GM21528 (cell line): Measurements from ENCODE around the gene TMEM273.

Experiments
- ATAC-seq: cut with Tn5 transposase; IDR thresholded peaks from one replicate; pipeline ENCODE4 v1.9.1; 2021; ENCODE audit warnings: mild to moderate bottlenecking, moderate library complexity; ENCODE audit not compliant: unreplicated experiment, low FRiP score

The TMEM273 gene

DNA sequence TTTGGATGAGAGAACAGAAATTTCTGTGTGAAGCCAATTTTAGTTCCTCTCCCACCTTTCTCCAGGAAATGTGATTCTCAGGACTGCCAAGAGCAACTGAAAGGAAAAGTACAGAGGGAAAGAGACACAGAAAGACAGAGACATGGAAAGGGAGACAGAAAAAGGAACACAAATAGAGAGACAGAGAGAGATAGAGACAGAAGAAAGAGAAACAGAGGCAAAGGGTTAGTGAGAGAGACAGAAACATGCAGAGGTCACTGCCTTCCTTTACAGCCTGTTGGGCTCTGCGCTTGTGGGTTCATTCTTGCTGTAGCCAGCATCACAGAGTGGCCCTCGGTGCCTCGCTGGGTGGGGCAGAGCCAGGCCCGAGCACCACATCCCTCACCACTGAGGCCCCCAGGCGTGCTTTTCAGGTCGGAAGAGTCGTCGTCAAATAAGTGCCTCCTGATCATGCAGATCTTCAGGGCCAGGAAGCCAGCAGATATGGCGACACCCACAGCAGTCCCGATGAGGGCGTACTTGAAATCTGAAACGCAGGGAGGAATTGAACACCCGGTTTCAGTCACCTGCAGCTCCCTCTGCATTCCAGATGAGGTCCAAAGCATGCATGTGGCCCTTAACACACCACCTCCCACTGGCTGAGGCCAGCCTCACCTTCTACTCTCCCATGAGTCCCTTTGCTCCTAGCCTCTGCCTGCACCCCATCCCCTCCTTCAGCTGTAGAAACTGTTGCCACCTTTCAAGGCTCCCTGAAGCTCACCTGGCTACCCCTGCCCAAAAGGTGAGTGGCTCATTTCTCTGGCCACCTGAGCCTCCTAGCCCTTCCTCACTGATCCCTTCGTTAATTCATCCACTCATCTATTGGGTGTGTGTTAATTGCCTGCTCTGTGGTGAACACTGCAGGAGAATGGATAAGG lies 21.4 kb downstream of the TMEM273 start:
- ATAC-seq, result no peak

GRCh38 chr10:49165821-49166483 lies 22.2 kb downstream of the TMEM273 start:
- no peak for ATAC-seq

DNA sequence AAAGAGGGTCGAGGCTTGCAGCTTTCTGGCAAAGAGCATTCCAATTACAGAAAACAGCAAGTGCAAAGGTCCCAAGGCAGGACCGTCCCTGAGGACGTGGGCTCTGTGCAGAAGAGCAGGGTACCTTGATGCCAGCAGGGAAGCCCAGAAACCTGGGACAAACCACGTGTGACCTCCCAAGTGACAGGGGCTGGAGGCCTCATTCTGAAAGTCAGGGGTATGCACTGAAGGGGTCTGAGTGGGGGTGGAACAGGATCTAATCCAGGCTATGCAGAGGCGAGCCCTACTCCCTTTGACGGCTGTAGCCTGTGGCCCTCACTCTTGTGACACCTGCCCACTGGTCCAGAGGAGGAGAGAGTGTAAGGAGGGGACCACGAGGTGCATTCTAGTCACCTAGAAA lies 22.9 kb downstream of the TMEM273 start:
- ATAC-seq, result no peak

DNA sequence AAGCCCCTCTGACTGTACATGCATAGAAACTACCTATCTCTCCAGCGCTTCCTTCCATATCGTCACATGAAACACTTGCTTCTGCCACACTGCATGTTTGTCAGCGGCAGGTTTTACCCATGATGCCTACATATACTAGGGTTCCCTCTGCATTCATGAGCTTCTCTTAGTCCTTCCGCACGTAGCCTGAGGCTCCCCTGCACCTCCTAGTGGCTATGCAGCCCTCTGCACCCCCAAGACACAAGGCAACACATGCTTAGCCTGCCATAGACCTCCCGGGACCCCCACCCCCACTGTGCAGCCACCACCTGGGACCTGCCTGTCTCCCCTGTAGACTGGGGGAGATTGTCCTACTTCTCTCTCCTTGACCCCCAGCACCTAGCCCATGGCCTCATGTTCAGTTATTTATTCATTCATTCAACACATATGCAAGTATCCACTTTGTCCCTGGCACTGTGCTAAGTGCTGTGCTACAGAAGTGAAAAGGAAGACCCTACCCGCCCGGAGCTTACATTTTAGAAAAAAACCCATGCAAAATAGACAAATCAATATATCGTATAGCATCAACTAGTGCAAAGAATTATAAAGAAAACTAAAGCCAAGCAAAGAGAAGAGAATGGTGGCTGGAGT lies 23.5 kb downstream of the TMEM273 start:
- ATAC-seq, result no peak

DNA sequence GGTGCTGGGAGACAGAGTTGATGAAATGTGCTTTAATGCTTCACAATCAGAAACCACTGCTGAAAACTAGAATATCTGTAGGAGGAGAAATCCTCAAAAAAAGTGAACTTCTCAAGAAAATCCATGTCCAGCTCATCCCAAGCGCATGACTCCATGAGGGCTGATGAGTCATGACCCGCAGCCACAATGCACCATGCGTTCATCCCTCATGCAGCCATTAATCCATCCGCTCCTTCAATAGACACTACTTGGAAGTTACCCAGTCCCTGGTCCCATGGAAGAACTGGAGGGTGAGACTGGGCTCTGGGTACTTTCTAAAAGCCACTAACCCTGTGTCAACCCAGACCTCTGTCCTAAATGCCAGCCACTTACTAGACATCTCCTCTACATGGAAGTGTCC lies 24.4 kb downstream of the TMEM273 start:
- ATAC-seq, result no peak

DNA sequence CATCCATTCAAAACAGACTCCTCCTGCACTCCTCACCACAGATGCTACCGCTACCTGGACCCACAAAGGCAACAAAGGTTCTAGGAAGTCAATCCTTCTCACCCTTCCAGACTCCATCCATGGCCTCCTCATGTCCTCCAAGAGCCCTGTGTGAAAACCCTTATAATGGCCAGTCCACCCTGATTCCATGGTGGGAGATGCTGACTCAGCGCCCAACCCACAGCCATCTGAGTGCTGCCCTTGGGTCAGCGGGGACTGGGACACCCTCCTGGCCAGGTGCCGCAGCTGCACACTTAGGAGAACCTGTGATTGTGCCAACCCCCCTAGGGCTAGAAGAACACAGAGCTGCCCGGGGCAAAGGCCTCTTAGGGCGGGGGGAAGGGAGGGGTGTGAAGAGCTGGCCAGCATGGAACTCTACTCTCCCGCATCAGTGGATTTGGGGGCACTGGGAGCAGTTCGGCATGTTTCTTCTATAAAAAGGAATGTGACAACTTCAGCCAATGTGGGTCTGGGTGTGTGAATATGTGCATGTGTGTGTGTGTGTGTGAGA lies 25.4 kb downstream of the TMEM273 start:
- ATAC-seq, result no peak

DNA sequence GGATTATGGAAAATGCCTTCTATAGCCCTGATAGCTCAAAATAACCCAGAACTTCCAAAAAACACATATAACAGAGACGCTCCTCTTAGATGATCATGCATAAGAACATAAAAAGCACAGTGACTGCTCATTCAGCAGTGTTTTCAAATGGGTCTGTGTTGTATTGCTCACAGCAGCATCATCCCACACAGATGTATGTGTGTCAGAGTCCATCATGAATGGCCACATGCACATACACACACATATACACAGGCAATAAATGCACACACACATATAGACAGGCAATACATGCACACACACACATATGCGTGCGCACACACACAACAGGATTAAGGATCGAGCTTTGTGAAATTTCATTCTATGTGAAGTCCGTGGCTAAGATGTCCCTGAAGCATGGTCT lies 26.1 kb downstream of the TMEM273 start:
- ATAC-seq, result no peak

- ATAC-seq, result no peak
These were observed 26.7 kb downstream of the TMEM273 start for GRCh38 chr10:49161411-49161997.

DNA sequence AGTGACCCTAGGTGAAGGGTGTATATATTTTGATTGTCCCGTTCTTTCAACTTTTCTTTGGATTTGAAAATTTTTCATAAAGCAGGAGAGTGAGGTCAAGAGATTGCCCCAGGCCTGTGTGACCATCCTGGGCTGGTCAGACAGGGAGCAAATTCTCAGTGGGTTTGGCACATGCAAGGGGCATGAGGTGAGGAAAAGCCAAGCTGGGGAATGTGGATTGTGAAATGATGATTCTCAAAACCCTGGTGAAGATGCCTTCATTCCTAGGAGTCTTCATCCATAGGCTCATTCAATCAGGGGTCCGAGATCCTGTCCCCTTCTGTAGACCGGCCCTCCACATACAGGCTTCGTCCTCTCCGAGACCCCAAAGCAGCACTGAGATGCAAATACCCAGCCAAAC lies 27.4 kb downstream of the TMEM273 start:
- ATAC-seq, result no peak

DNA sequence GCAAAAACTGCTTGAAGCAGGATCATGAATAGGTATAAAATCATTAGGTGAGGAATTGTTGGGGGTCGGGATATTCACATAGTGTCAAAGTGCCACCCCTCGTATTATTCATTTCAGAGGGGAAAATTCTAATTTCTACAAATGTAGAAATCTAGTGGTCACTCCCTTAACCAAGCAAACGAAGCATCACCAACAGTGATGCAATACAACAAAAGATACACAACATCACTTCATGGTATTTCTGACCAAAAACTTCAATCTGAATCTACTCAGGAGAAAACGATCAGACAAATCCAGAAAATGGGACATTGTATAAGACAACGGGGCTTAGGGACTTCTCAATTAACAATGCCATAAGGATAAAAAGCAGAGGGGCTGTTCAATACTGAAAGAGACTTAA lies 28.1 kb downstream of the TMEM273 start:
- no peak for ATAC-seq

DNA sequence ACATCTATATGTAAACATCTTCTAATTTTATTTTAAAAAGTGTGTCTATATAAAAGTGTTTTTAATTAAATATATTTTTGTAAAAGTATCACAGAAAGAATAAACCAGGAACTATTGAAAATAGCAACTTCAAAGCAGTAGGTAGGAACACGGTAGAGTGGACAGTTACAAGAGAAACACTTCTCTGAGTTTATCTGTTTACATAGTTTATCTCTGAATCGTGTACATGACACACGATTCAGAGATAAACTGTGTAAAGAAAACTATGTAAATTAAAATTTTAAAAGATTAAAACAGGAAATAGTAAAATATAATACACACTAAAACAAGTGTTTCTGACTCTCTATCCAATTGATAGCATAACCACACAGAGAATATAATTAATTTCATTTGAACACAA lies 29.3 kb downstream of the TMEM273 start:
- ATAC-seq, result no peak

DNA sequence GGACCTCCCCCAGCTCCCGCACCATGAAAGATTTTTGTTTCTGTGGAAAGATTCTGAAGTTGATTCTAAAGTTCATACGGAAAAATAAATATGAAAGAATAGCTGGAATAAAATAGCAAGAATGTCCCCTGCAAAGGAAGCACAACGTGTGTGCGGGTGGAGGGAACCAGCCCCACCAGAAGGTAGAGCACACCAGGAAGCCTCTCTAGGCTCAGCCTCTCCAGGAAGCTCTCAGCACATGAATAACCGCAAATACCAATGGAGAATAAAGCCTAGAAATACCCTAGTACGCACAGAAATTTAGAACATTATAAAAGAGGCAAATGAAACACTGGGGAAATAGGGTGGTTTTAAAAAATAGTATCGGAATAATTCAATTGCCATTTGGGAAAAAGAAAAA lies 29.8 kb downstream of the TMEM273 start:
- no peak for ATAC-seq

GRCh38 chr10:49157229-49157628 lies 31.0 kb downstream of the TMEM273 start:
- ATAC-seq, result no peak

GRCh38 chr10:49154641-49155040 lies 33.5 kb downstream of the TMEM273 start:
- ATAC-seq, result no peak

- ATAC-seq, result no peak
These were observed 34.2 kb downstream of the TMEM273 start for GRCh38 chr10:49153971-49154370.

DNA sequence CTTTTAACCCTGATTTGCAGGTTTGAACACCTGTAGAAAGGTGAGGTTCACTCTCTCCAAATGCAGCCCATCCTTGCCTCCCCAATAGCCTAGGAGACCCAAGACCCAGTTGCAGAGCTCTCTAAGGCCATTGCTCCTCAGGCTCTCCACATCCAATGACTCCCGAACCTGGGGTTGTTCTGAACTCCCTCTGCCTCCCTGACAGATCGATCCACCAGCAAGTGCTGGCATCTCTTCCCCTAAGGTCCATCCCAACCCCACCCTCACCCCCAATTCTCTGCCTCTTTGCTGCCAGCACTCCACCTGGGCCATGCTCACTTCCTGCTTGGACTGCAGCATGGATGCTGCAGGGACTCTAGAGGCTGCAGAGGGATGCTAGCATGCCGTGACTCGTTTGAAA lies 35.1 kb downstream of the TMEM273 start:
- ATAC-seq, result no peak

DNA sequence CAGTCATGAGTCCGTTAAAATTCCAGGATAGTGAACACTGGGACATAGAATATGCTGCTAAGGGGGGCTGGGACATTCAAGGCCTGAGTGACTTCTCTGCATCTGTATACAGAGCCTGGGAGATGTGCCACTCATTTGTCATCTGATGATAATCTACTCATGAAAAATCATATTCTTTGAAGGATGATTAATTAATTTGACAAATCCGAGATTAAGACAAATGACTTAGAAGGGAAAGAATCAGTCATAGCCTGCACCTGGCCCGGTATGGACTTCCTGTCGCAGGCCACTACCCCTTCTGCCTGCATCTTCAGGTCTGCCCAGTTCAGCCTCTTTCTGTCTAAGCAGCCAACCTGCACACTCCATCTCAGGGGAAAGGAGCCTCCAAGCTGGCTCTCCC lies 35.5 kb downstream of the TMEM273 start:
- no peak for ATAC-seq

DNA sequence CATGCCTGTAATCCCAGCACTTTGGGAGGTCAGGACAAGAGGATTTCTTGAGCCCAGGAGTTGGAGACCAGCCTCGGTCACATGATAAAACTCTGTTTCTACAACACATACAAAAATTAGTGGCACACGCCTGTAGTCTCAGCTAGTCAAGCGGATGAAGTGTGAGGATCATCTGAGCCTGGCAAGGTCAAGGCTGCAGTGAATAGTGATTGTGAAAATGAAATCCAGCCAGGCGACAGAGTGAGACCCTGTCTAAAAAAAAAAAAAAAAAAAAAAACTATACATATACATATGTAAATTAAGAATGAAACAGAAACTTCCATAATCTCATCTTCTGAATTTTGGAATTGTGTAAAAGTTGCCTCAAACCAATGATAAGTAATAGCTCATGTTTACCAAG lies 36.2 kb downstream of the TMEM273 start:
- no peak for ATAC-seq

DNA sequence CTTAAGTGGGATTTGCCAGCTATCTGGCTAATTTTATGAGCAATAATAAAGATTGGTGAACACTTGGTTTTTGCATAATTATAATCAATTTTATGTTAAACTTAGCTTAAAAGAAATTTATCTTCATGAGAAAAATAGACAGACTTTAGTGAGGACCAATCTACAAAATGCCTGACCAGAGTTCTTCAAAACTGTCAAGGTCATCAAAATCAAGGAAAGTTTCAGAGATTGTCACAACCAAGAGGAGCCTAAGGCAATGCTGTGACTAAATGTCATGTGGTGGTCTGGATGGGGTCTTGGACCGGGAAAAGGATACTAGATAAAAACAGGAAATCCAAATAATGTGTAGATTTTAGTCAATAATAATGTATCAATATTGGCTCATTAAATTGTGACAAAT lies 36.7 kb downstream of the TMEM273 start:
- ATAC-seq, result no peak

GRCh38 chr10:49151025-49151445 lies 37.2 kb downstream of the TMEM273 start:
- ATAC-seq, result no peak

GRCh38 chr10:49150426-49150825 lies 37.8 kb downstream of the TMEM273 start:
- ATAC-seq, result no peak
